Pancreas (tissue), 10 donors: ENCODE data around the gene PAWR. TPM values are rescaled to one million over a fixed set of nuclear protein-coding genes. Genes with fewer than 3 reads are reported as not detected.

ENCODE experiments used
- ATAC-seq, 4 donors: fragments of 200-7000 bp; cut with Tn5 transposase; one replicate each; pipeline versions ENCODE4 v1.8.0 to v1.9.1; 2020; ENCODE audit warnings: mild to moderate bottlenecking in 4 of 4, moderate library complexity in 4 of 4
- DNase-seq, 6 donors: peaks; one replicate each; pipeline ENCODE4 v3.0.0-alpha.2; 2020
- FAIRE-seq: peaks from 2 replicates; lab custom pipeline; 2012; peaks lifted over from hg19 to GRCh38; lab: Jason Lieb, UNC
- H3K27ac ChIP-seq, 4 donors: fragments of 200-600 bp; sonication (generic); 1 replicate in 3 of 4; 2 replicates in 1 of 4; pipeline versions ENCODE4 v1.5.0 to v1.8.0; 2020
- H3K27me3 ChIP-seq, 4 donors: fragments of 200-600 bp; one replicate each; pipeline ENCODE4 v1.8.0; 2021
- H3K36me3 ChIP-seq, 3 donors: fragments of 200-600 bp; sonication (generic) in 1 of 3; one replicate each; pipeline versions ENCODE4 v1.5.0 to v1.8.0; 2020 to 2021
- H3K4me1 ChIP-seq, 3 donors: fragments of 200-600 bp; one replicate each; pipeline ENCODE4 v1.8.0; 2021
- H3K4me3 ChIP-seq, 4 donors: fragments of 200-600 bp; sonication (generic) in 2 of 4; one replicate each; pipeline versions ENCODE4 v1.5.0 to v1.8.0; 2020 to 2021
- H3K9me3 ChIP-seq, 4 donors: fragments of 200-600 bp; one replicate each; pipeline ENCODE4 v1.8.0; 2021
- WGBS, 2 donors: extraction: QIAGEN DNeasy Blood & Tissue Kit; methylation state at CpG; one replicate each; pipeline ENCODE4 v1.1.7; 2013; 5-methylcytosine and 5-hydroxymethylcytosine counted together
- intact Hi-C, 3 donors: fragments of 100-400 bp; cut with DNase I; formaldehyde crosslinking; loops; one replicate each; pipeline versions ENCODE4 v1.11.1 to v1.14.2; 2022
- polyA plus RNA-seq, 2 donors: library from polyadenylated mRNA; stranded (reverse); fragments of 200-250 nt; gene quantifications; one replicate each; pipeline ENCODE4 v1.2.3, GENCODE V29; 2013
- total RNA-seq, 6 donors: library from RNA; stranded (reverse); fragmentation: NEBNext Ultra II Directional in 4 of 6; extraction: Animal tissue kit (Norgen Biotek cat#: 25700) in 4 of 6; gene quantifications; one replicate each; pipeline versions ENCODE4 v1.2.1 to v1.2.4, GENCODE V29; 2021 to 2023
- TF ChIP-seq, protein P1 (sequence below), 4 donors: fragments of 200-600 bp; sonication (generic) in 3 of 4; IDR thresholded peaks; one replicate each; pipeline versions ENCODE4 v1.5.0 to v1.8.0; 2021; ENCODE audit warnings: antibody characterized with exemption in 4 of 4
- donor health status: healthy with polysubstance abuse.
- donor health status: DM: no; HTN: no; CAD: no; lungs with moderate emphysema.
- donor health status: DM: no; HTN: no; CAD: no.
- donor health status: control.
- donor health status: control.
- donor health status: Bipolar disorder and iron deficiency.
- donor health status: DM: yes; HTN: yes; CAD: no.
- donor health status: DM: no; HTN: no; CAD: no.
- donor health status: DM: no; HTN: no; CAD: no.
- donor health status: DM: yes; HTN: yes; CAD: no.

Gene PAWR
- total and polyA plus RNA-seq, 8 donors, result 18.8 to 64.4 (median 37.3) TPM

DNA sequence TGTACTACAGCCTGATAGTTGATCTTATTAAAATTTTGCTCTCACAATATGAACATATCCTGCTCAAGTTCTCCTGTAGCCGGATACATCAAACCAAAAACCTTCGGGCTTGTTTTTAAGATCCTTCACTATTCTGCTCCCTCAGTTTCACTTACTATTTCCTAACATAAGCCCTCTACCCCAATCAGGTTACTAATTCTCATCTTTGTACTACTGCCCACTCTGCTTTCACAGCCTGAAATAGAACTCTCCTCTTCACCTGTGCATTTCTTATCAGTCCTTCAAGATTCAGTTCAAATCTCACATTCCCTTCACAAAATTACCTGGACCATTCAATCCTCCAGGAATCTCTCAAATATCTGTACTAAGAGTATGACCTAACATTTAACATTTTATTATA lies 14.2 kb downstream of the PAWR start:
- H3K4me1 ChIP-seq, result peaks cover 7 to 22% (median 10%) of the 10 kb centered on the region in 3 donors
- FAIRE-seq (no peak), DNase-seq (no peak), ATAC-seq (no peak)
- TF ChIP-seq, protein P1, sequence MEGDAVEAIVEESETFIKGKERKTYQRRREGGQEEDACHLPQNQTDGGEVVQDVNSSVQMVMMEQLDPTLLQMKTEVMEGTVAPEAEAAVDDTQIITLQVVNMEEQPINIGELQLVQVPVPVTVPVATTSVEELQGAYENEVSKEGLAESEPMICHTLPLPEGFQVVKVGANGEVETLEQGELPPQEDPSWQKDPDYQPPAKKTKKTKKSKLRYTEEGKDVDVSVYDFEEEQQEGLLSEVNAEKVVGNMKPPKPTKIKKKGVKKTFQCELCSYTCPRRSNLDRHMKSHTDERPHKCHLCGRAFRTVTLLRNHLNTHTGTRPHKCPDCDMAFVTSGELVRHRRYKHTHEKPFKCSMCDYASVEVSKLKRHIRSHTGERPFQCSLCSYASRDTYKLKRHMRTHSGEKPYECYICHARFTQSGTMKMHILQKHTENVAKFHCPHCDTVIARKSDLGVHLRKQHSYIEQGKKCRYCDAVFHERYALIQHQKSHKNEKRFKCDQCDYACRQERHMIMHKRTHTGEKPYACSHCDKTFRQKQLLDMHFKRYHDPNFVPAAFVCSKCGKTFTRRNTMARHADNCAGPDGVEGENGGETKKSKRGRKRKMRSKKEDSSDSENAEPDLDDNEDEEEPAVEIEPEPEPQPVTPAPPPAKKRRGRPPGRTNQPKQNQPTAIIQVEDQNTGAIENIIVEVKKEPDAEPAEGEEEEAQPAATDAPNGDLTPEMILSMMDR (IDR thresholded peaks at IDR 0.05), result no peak
- 83 to 85% methylated on average over 2 of the region's 2 CpGs for WGBS, 2 donors
- no peak overlapping the region for H3K27ac ChIP-seq
- H3K36me3 ChIP-seq, result no peaks in the 10 kb centered on the region
- H3K27me3 ChIP-seq, result no peaks in the 10 kb centered on the region
- H3K4me3 ChIP-seq, result no peak overlapping the region
- no peaks in the 10 kb centered on the region for H3K9me3 ChIP-seq
- intact Hi-C loops, result no loop called here

DNA sequence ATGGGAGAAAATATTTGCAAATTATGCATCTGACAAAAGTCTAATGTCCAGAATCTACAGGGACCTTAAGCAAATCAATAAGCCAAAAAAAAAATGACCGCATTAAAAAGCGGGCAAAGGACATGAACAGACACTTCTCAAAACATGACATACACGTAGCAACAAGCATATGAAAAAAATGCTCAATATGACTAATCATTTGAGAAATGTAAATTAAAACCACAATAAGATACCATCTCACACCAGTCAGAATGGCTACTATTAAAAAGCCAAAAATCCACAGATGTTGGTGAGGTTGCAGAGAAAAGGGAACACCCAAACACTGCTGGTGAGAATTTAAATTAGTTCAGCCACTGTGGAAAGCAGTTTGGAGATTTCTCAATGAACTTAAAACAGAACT lies 16.1 kb downstream of the PAWR start:
- FAIRE-seq (no peak), DNase-seq (no peak), ATAC-seq (no peak)
- Histone ChIP-seq H3K27me3 (no peaks in the 10 kb centered on the region), H3K4me3 (no peak overlapping the region), H3K36me3 (no peaks in the 10 kb centered on the region), H3K27ac (no peak overlapping the region), H3K4me1 (peaks cover 7 to 19% (median 10%) of the 10 kb centered on the region in 3 donors), H3K9me3 (no peaks in the 10 kb centered on the region)
- WGBS, 2 donors, result 98% methylated on average over 3 of the region's 3 CpGs
- intact Hi-C loops, result no loop called here
- TF ChIP-seq, protein P1 (IDR thresholded peaks at IDR 0.05), result no peak

DNA sequence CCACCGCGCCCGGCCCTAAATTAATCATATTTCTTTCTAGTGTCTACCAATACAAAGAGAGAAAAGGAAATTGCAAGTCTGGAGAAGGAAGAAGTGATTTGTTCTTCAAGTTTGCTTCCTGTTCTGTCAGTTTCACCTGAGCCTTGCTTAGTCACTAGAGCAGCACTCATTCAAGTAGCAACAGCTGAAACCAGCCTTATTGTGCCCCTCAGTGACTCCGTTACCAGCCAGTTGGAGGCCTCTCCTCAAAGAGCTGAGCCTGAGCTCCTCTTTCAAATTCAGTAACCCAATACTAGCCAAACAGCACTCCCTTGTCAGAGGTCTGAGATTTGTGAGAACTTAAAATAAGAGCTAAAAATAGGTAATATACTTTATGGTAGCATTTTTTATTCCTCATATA lies 17.4 kb downstream of the PAWR start:
- 97 to 100% methylated on average over 4 of the region's 4 CpGs for WGBS, 2 donors
- FAIRE-seq, result no peak
- Histone ChIP-seq H3K36me3 (no peaks in the 10 kb centered on the region), H3K9me3 (no peaks in the 10 kb centered on the region), H3K4me3 (no peak overlapping the region), H3K27me3 (no peaks in the 10 kb centered on the region), H3K27ac (no peak overlapping the region), H3K4me1 (peaks cover 7 to 17% (median 10%) of the 10 kb centered on the region in 3 donors)
- DNase-seq, result no peak
- ATAC-seq, result no peak
- intact Hi-C loops, result no loop called here
- TF ChIP-seq, protein P1 (IDR thresholded peaks at IDR 0.05), result no peak

DNA sequence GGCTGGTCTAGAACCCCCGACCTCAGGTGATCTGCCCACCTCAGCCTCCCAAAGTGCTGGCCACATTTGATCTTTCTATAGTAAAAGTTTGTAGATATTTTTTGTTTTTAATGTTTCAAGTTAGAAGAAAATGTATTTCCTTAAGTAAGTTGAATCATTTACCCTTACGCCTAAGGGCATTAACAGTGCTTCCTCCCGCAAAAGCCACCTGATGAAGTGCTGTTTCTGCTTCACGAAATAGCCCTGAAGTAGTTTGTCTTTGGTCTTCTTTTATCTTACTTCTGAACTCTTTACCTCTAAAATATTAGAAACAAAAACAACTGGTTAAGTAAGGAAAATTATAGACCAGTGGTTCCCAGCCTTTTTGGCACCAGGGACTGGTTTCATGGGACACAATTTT lies 22.7 kb downstream of the PAWR start:
- H3K4me3 ChIP-seq, result no peak overlapping the region
- no peak for DNase-seq
- ATAC-seq, result no peak
- no peaks in the 10 kb centered on the region for H3K36me3 ChIP-seq
- WGBS, 2 donors, result 97 to 98% methylated on average over 4 of the region's 4 CpGs
- no peaks in the 10 kb centered on the region for H3K4me1 ChIP-seq
- no peak for FAIRE-seq
- H3K27ac ChIP-seq, result no peak overlapping the region
- intact Hi-C loops, result no loop called here
- no peaks in the 10 kb centered on the region for H3K9me3 ChIP-seq
- no peaks in the 10 kb centered on the region for H3K27me3 ChIP-seq
- TF ChIP-seq, protein P1 (IDR thresholded peaks at IDR 0.05), result no peak

DNA sequence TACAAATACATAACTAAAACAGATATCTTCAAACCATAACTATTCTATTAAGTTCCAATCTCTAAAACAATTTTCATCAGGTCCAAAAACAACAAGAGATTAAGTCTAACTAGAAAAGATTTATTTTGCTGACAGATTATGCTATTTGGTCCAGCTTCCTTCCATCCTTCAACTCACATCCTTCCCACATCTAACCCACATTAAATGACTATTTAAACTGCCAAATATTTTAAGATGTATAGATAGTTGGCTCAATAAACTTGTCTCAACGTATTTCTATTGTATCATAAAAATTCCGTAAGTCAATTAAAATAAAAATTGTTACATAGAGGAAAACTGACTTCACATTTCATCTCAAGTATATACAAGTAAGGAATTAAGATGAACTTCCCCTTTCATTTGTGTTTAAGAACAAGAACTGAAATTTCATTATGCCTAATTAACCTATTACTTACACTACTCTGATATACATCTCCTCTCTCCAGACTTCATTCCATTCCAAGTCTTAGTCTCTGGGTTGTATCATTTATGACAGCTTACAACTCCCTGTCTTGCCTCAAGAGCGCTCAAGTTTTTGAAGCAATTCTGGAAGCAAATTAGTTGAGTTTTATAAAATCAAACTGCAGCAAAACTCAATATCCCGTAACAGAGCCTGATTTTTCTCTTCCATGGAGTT lies 25.4 kb downstream of the PAWR start:
- Histone ChIP-seq H3K9me3 (no peaks in the 10 kb centered on the region), H3K4me3 (no peak overlapping the region), H3K27ac (no peak overlapping the region), H3K27me3 (no peaks in the 10 kb centered on the region), H3K36me3 (no peaks in the 10 kb centered on the region), H3K4me1 (peaks cover 0 to under 1% (median 0%) of the 10 kb centered on the region in 3 donors)
- 86 to 90% methylated on average over 4 of the region's 4 CpGs for WGBS, 2 donors
- DNase-seq (no peak), FAIRE-seq (no peak), ATAC-seq (no peak)
- intact Hi-C loops, result no loop called here
- TF ChIP-seq, protein P1 (IDR thresholded peaks at IDR 0.05), result no peak
